IPS-20b (cell line): Measurements from ENCODE around the gene DEPP1.

Experiments
- H3K27ac ChIP-seq: one replicate; pipeline ENCODE4 v1.5.1; 2013; ENCODE audit warnings: low read length
- H3K27me3 ChIP-seq: 2 replicates; pipeline ENCODE4 v1.6.1; 2013; ENCODE audit warnings: mild to moderate bottlenecking, low read length, inconsistent platforms; ENCODE audit not compliant: insufficient read depth
- H3K36me3 ChIP-seq: 2 replicates; pipeline ENCODE4 v1.6.1; 2013; ENCODE audit warnings: low read depth, mild to moderate bottlenecking, inconsistent platforms, low read length, moderate library complexity; ENCODE audit not compliant: insufficient read depth
- H3K4me1 ChIP-seq: 2 replicates; pipeline ENCODE4 v1.6.1; 2013; ENCODE audit warnings: mild to moderate bottlenecking, control low read depth, inconsistent platforms, low read length, moderate library complexity; ENCODE audit not compliant: insufficient read depth
- H3K4me3 ChIP-seq: 2 replicates; pipeline ENCODE4 v1.5.1; 2013; ENCODE audit warnings: mild to moderate bottlenecking, low read length, inconsistent platforms
- H3K9ac ChIP-seq: 2 replicates; pipeline ENCODE4 v1.6.1; 2013; ENCODE audit warnings: low read depth, mild to moderate bottlenecking, inconsistent platforms, low read length, moderate library complexity
- H3K9me3 ChIP-seq: 2 replicates; pipeline ENCODE4 v1.6.1; 2013; ENCODE audit warnings: mild to moderate bottlenecking, low read depth, low read length, inconsistent platforms; ENCODE audit not compliant: insufficient read depth

DEPP1 gene

GRCh38 chr10:44992070-44992731, 13.6 kb upstream of the DEPP1 start:
- H3K9ac ChIP-seq, result no peak overlapping the region

DNA sequence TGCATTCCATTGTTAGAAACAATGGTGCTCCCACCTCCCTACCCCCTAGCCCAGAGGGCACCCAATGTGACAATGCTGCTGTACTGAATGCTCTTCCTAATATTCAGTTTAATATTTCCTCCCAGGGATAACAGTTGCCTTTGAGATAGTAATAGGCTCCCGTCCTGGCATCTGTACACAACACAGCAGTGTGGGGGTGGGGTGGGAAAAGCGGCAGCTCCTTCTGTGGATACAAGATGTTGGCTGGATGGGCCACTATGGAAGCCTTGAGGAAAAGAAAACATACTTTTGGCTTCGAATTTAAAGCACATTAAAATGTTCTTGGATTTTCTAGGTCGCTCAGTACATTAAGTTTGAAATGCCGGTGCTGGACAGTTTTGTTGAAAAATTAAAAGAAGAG, 13.0 kb upstream of the DEPP1 start:
- Histone ChIP-seq H3K9ac (no peak overlapping the region), H3K4me3 (no peak overlapping the region), H3K27ac (no peak overlapping the region), H3K36me3 (no peaks in the 10 kb centered on the region), H3K27me3 (peaks cover 13% of the 10 kb centered on the region; the same call in 1 of the 2 replicates), H3K9me3 (no peaks in the 10 kb centered on the region), H3K4me1 (peaks cover 25% of the 10 kb centered on the region)

More at GRCh38 chr10:44992070-44992731, 13.6 kb upstream of the DEPP1 start:
- Histone ChIP-seq H3K27ac (no peak overlapping the region), H3K4me3 (no peak overlapping the region), H3K4me1 (peaks cover 23% of the 10 kb centered on the region), H3K9me3 (no peaks in the 10 kb centered on the region), H3K27me3 (peaks cover 13% of the 10 kb centered on the region; the same call in 1 of the 2 replicates), H3K36me3 (no peaks in the 10 kb centered on the region)

DNA sequence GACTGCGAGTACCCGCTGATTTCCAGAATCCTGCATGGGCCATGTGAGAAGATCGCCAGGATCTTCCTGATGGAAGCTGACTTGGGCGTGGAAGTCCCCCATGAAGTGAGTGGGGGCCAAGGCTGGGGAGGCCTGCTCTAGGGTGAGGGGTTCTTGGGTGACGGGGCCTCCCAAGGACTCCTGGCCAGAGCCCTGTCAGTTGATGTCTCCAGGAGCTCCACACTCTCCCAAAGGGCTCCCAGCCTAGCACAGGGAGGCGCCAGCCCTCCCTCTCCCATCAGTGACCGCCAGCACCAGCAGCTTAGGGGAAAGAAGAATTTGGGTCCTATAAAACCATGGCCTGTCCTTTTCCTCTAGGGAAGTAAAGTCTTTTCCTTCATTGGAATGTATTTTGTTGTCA, 12.4 kb upstream of the DEPP1 start:
- Histone ChIP-seq H3K36me3 (no peaks in the 10 kb centered on the region), H3K27me3 (peaks cover 13% of the 10 kb centered on the region; the same call in 1 of the 2 replicates), H3K27ac (peak overlapping the region; percentile 17), H3K9ac (no peak overlapping the region), H3K4me1 (peaks cover 31% of the 10 kb centered on the region), H3K4me3 (no peak overlapping the region; the same call in 1 of the 2 replicates), H3K9me3 (no peaks in the 10 kb centered on the region)

DNA sequence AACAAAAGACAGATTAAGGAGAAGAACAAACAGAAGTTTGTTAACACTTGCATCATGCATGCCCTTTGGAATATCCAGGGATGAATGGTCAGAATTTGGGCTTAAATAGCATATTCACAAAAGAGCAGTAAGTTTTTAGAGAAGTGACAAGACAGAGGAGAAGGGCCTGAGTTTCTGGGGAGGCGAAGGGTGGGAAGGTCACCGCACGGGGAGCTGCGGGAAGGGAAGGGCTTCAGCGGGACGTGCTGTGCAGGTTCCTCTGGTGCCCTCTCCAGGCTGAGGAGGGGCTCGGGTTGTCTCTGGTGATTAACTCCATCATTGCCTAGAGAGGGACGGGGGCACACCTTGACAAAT, 11.7 kb upstream of the DEPP1 start:
- H3K36me3 ChIP-seq, result no peaks in the 10 kb centered on the region
- H3K27me3 ChIP-seq, result peaks cover 13% of the 10 kb centered on the region; the same call in 1 of the 2 replicates
- H3K27ac ChIP-seq, result no peak overlapping the region
- H3K9ac ChIP-seq, result no peak overlapping the region
- peaks cover 38% of the 10 kb centered on the region for H3K4me1 ChIP-seq
- H3K9me3 ChIP-seq, result no peaks in the 10 kb centered on the region
- H3K4me3 ChIP-seq, result peak overlapping the region; percentile 27; the same call in 1 of the 2 replicates

- Histone ChIP-seq H3K9ac (no peak overlapping the region), H3K4me3 (peak overlapping the region; percentile 27; the same call in 1 of the 2 replicates), H3K36me3 (no peaks in the 10 kb centered on the region), H3K9me3 (no peaks in the 10 kb centered on the region), H3K27me3 (peaks cover 13% of the 10 kb centered on the region; the same call in 1 of the 2 replicates), H3K4me1 (peaks cover 39% of the 10 kb centered on the region), H3K27ac (no peak overlapping the region)
Measured at GRCh38 chr10:44989597-44990301, 11.1 kb upstream of the DEPP1 start.

DNA sequence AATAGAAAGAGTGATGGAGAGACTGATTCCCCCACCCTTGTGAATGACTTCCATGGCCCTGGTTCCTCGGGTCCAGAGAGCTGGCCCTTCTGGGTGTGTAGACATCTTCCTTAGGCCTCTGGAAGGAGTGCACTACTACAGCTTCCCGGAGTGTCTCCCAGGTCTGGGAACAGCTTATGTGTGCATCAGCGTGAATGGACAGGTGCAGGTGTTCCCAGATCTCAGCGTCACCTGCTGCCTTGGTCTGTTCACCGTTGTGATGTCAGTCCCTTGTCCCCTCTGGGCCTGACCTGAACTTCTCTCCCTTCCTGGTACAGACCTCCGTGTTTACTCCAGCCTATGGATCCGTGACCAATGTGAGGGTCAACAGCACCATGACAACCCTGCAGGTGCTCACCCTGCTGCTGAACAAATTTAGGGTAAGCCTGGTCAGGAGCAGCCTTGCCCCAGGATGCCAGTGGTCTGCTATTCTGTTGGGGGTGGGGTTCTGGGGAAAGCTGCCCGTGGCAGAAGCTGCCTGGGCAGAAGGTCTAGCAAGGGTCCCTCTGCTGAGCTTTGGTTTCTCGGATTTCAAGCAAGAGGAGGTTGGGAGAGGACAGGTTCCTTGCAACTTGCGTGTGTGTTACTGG, 10.5 kb upstream of the DEPP1 start:
- Histone ChIP-seq H3K4me3 (no peak overlapping the region), H3K27ac (no peak overlapping the region), H3K27me3 (peaks cover 13% of the 10 kb centered on the region; the same call in 1 of the 2 replicates), H3K36me3 (no peaks in the 10 kb centered on the region), H3K9me3 (no peaks in the 10 kb centered on the region), H3K9ac (no peak overlapping the region), H3K4me1 (peaks cover 35% of the 10 kb centered on the region)

- Histone ChIP-seq H3K27ac (no peak overlapping the region), H3K27me3 (peaks cover 13% of the 10 kb centered on the region; the same call in 1 of the 2 replicates), H3K4me1 (peaks cover 35% of the 10 kb centered on the region; the same call in 1 of the 2 replicates), H3K4me3 (no peak overlapping the region), H3K36me3 (no peaks in the 10 kb centered on the region), H3K9ac (no peak overlapping the region), H3K9me3 (no peaks in the 10 kb centered on the region)
Measured at GRCh38 chr10:44986670-44987069, 8.1 kb upstream of the DEPP1 start.

DNA sequence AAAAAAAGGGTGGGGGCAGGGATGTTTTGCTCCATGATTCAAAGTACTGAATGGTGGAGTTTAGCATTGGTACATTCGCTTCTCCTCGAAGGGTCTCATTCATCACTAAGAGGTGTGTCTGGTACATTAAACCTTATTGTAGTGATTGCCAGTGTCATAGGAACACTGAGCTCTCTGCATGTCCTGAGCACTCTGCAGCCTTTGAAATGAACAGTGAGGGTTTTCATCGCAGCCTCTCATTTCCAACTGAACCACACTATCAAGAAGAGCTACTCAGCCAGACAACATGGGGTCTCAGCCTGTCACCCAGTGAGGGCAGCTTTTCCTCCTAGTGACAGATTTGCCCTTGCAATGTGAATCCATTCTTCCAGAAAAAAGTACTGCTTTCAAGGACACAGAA, 7.6 kb upstream of the DEPP1 start:
- Histone ChIP-seq H3K4me1 (peaks cover 30% of the 10 kb centered on the region; the same call in 1 of the 2 replicates), H3K9me3 (no peaks in the 10 kb centered on the region), H3K9ac (no peak overlapping the region), H3K27ac (no peak overlapping the region), H3K36me3 (no peaks in the 10 kb centered on the region), H3K27me3 (peaks cover 13% of the 10 kb centered on the region; the same call in 1 of the 2 replicates), H3K4me3 (no peak overlapping the region)

DNA sequence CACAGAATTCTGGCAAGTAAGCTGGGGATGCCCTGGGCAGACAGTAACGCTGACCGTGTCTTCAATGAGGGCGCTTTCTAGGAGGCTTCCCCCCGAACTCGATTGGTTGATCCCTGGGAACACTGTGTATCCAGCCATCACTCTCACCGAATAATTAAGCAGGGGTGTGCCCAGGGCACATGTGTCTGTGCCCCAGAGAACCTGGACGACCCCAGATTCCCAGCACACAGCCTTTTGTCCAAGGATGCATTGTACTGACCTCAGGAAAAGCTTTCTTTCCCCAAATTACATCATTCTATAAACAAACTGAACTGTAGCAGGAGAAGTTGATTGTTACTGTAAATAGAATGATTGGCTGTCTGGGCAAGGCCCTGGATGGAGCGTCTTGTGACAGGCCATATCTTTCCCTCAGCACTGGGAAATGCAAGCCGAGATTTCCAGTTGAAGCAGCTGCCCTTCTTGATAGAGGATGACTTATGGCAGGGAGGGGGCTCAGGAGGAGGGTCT, 6.6 kb upstream of the DEPP1 start:
- Histone ChIP-seq H3K36me3 (no peaks in the 10 kb centered on the region), H3K4me3 (no peak overlapping the region), H3K4me1 (peaks cover 31% of the 10 kb centered on the region; the same call in 1 of the 2 replicates), H3K27ac (no peak overlapping the region), H3K9me3 (no peaks in the 10 kb centered on the region), H3K27me3 (peaks cover 20% of the 10 kb centered on the region; the same call in 1 of the 2 replicates), H3K9ac (no peak overlapping the region)

- no peak overlapping the region for H3K4me3 ChIP-seq
- H3K4me1 ChIP-seq, result peaks cover 31% of the 10 kb centered on the region; the same call in 1 of the 2 replicates
- no peak overlapping the region for H3K9ac ChIP-seq
- H3K9me3 ChIP-seq, result no peaks in the 10 kb centered on the region
- H3K36me3 ChIP-seq, result no peaks in the 10 kb centered on the region
- H3K27me3 ChIP-seq, result peaks cover 20% of the 10 kb centered on the region; the same call in 1 of the 2 replicates
- no peak overlapping the region for H3K27ac ChIP-seq
Measured at GRCh38 chr10:44984671-44985101, 6.1 kb upstream of the DEPP1 start.

GRCh38 chr10:44983895-44984278, 5.3 kb upstream of the DEPP1 start:
- Histone ChIP-seq H3K27me3 (peaks cover 12% of the 10 kb centered on the region; the same call in 1 of the 2 replicates), H3K9ac (no peak overlapping the region), H3K9me3 (no peaks in the 10 kb centered on the region), H3K27ac (no peak overlapping the region), H3K4me3 (no peak overlapping the region), H3K4me1 (peaks cover 34% of the 10 kb centered on the region; the same call in 1 of the 2 replicates), H3K36me3 (no peaks in the 10 kb centered on the region)
